CD4-positive, alpha-beta memory T cell (primary cell): Measurements from ENCODE around the gene SNPH. TPM values are rescaled to one million over a fixed set of nuclear protein-coding genes. Genes with fewer than 3 reads are reported as not detected.
"Not testable (repeated sequence)": the region's sequence is repeated elsewhere in the genome, so short reads cannot be mapped to it uniquely, and the experiment has no call there.

Experiments
- CTCF ChIA-PET: fragments of 350-600 bp; sonication (Branson Sonifier 250); formaldehyde crosslinking; loops from one replicate; lab custom pipeline; 2021; ENCODE audit warnings: inconsistent platforms; ENCODE audit not compliant: partially characterized antibody; lab: Charles Lee
- POLR2A ChIA-PET: fragments of 350-600 bp; sonication (Branson Sonifier 250); formaldehyde crosslinking; loops from one replicate; lab custom pipeline; 2021; ENCODE audit not compliant: partially characterized antibody; lab: Charles Lee
- DNase-seq, 5 donors: peaks; one replicate each; pipeline versions ENCODE4 v3.0.0 to v3.0.0-alpha.2; 2020 to 2022; ENCODE audit warnings: mixed read lengths in 1 of 5
- H3K27ac ChIP-seq: one replicate; pipeline ENCODE4 v1.7.0; 2013; ENCODE audit warnings: low read depth, low read length
- H3K27me3 ChIP-seq: 2 replicates; pipeline ENCODE4 v1.7.0; 2013; ENCODE audit warnings: mild to moderate bottlenecking, low read length, moderate library complexity; ENCODE audit not compliant: insufficient read depth
- H3K36me3 ChIP-seq: 2 replicates; pipeline ENCODE4 v1.7.0; 2013; ENCODE audit warnings: mild to moderate bottlenecking, low read length, moderate library complexity; ENCODE audit not compliant: insufficient read depth
- H3K4me1 ChIP-seq: 2 replicates; pipeline ENCODE4 v1.7.0; 2013; ENCODE audit warnings: mild to moderate bottlenecking, low read length, moderate library complexity; ENCODE audit not compliant: insufficient read depth
- H3K4me3 ChIP-seq, 2 donors: one replicate each; pipeline ENCODE4 v1.7.0; 2013; ENCODE audit warnings: low read length in 2 of 2, mild to moderate bottlenecking in 1 of 2
- H3K9me3 ChIP-seq, 2 donors: one replicate each; pipeline ENCODE4 v1.7.0; 2013; ENCODE audit warnings: low read length in 2 of 2, control low read depth in 1 of 2; ENCODE audit not compliant: control insufficient read depth in 1 of 2
- H3K27ac Mint-ChIP-seq, 7 donors: one replicate each; pipeline ENCODE4 v1.8.0; 2020 to 2021; ENCODE audit warnings: mixed read lengths in 7 of 7, mild to moderate bottlenecking in 6 of 7, inconsistent platforms in 3 of 7, moderate library complexity in 3 of 7
- H3K27me3 Mint-ChIP-seq, 2 donors: one replicate each; pipeline ENCODE4 v1.8.0; 2020 to 2021; ENCODE audit warnings: mixed read lengths in 2 of 2
- H3K36me3 Mint-ChIP-seq, 2 donors: one replicate each; pipeline ENCODE4 v1.8.0; 2020 to 2021; ENCODE audit warnings: mixed read lengths in 2 of 2, inconsistent platforms in 1 of 2, mild to moderate bottlenecking in 1 of 2
- H3K4me1 Mint-ChIP-seq, 4 donors: one replicate each; pipeline ENCODE4 v1.8.0; 2020 to 2021; ENCODE audit warnings: mixed read lengths in 4 of 4, mild to moderate bottlenecking in 1 of 4
- H3K4me3 Mint-ChIP-seq, 8 donors: one replicate each; pipeline ENCODE4 v1.8.0; 2020 to 2021; ENCODE audit warnings: mixed read lengths in 8 of 8, mild to moderate bottlenecking in 7 of 8, moderate library complexity in 6 of 8, inconsistent platforms in 3 of 8
- H3K9me3 Mint-ChIP-seq, 8 donors: one replicate each; pipeline ENCODE4 v1.8.0; 2020 to 2021; ENCODE audit warnings: mixed read lengths in 8 of 8, mild to moderate bottlenecking in 5 of 8, inconsistent platforms in 3 of 8, moderate library complexity in 1 of 8
- intact Hi-C: fragments of 100-400 bp; cut with micrococcal nuclease; formaldehyde crosslinking; loops from one replicate; pipeline ENCODE4 v1.15.1; 2023
- polyA plus RNA-seq, 2 donors: library from polyadenylated mRNA; unstranded; fragments of 300-500 nt; fragmentation: Illumina TruSeq; gene quantifications; one replicate each; pipeline ENCODE4 v1.2.3, GENCODE V29; 2021
- total RNA-seq, 2 experiments: library from RNA; stranded (reverse); gene quantifications; one replicate each; pipeline ENCODE4 v1.2.3, GENCODE V29; 2021

The SNPH gene
- total and polyA plus RNA-seq, 4 experiments from 2014 or later, result 2.5 to 15.9 (median 10.4) TPM

- ChIA-PET POLR2A (no interaction called here), CTCF (no interaction called here)
- no peak for DNase-seq
- H3K4me3 Mint-ChIP-seq, result no peak overlapping the region
- no peaks in the 10 kb centered on the region for H3K27me3 ChIP-seq
- no peaks in the 10 kb centered on the region for H3K9me3 Mint-ChIP-seq
- no peak overlapping the region for H3K27ac ChIP-seq
- no peak overlapping the region for H3K4me3 ChIP-seq
- H3K36me3 ChIP-seq, result no peaks in the 10 kb centered on the region
- H3K4me1 Mint-ChIP-seq, result peaks cover 10 to 28% (median 18%) of the 10 kb centered on the region in 4 donors
- H3K27me3 Mint-ChIP-seq, result no peaks in the 10 kb centered on the region
- H3K9me3 ChIP-seq, result no peaks in the 10 kb centered on the region
- H3K27ac Mint-ChIP-seq, result peak overlapping the region in 3 of 7 donors; percentile 49 to 74 (median 72)
- no peaks in the 10 kb centered on the region for H3K4me1 ChIP-seq
- peaks cover 3 to 8% of the 10 kb centered on the region in 2 donors for H3K36me3 Mint-ChIP-seq
- intact Hi-C loops, result no loop called here
Measured at GRCh38 chr20:1337441-1337840, 71.3 kb downstream of the SNPH start.

- H3K27me3 Mint-ChIP-seq, result no peaks in the 10 kb centered on the region
- DNase-seq, result no peak
Measured at GRCh38 chr20:1338096-1338495, 72.0 kb downstream of the SNPH start.

GRCh38 chr20:1338801-1339200 lies 72.7 kb downstream of the SNPH start:
- Mint-ChIP-seq H3K27me3 (no peaks in the 10 kb centered on the region), H3K27ac (peak overlapping the region in 1 of 7 donors; percentile 52), H3K36me3 (peaks cover 0 to 5% of the 10 kb centered on the region in 2 donors), H3K4me1 (peaks cover 8 to 21% (median 15%) of the 10 kb centered on the region in 4 donors), H3K4me3 (no peak overlapping the region), H3K9me3 (no peaks in the 10 kb centered on the region)
- no peak overlapping the region for H3K27ac ChIP-seq
- H3K4me1 ChIP-seq, result no peaks in the 10 kb centered on the region
- intact Hi-C loops, result no loop called here
- no peaks in the 10 kb centered on the region for H3K36me3 ChIP-seq
- no peak overlapping the region for H3K4me3 ChIP-seq
- POLR2A ChIA-PET, result no interaction called here
- H3K27me3 ChIP-seq, result no peaks in the 10 kb centered on the region
- no peaks in the 10 kb centered on the region for H3K9me3 ChIP-seq
- CTCF ChIA-PET, result interaction anchor here (1.3 kb wide), 1 partner anchor 129 kb away, joined by 3 read pairs; no protein-coding TSS in a partner anchor
- DNase-seq, result no peak

More at GRCh38 chr20:1338096-1338495, 72.0 kb downstream of the SNPH start:
- POLR2A ChIA-PET, result no interaction called here
- Mint-ChIP-seq H3K4me1 (peaks cover 9 to 21% (median 15%) of the 10 kb centered on the region in 4 donors), H3K9me3 (no peaks in the 10 kb centered on the region), H3K27ac (no peak overlapping the region), H3K36me3 (peaks cover 0 to 6% of the 10 kb centered on the region in 2 donors), H3K4me3 (no peak overlapping the region)
- Histone ChIP-seq H3K36me3 (no peaks in the 10 kb centered on the region), H3K9me3 (no peaks in the 10 kb centered on the region), H3K27ac (no peak overlapping the region), H3K27me3 (no peaks in the 10 kb centered on the region), H3K4me1 (no peaks in the 10 kb centered on the region), H3K4me3 (no peak overlapping the region)
- intact Hi-C loops, result no loop called here
- CTCF ChIA-PET, result no interaction called here

- intact Hi-C loops, result no loop called here
- ChIA-PET POLR2A (no interaction called here), CTCF (interaction anchor here (1.0 kb wide), 1 partner anchor 29 kb away, joined by 4 read pairs; no protein-coding TSS in a partner anchor)
- no peaks in the 10 kb centered on the region for H3K36me3 ChIP-seq
- no peaks in the 10 kb centered on the region for H3K36me3 Mint-ChIP-seq
- H3K27me3 ChIP-seq, result no peaks in the 10 kb centered on the region
- H3K27me3 Mint-ChIP-seq, result no peaks in the 10 kb centered on the region
- peaks cover 14 to 26% (median 19%) of the 10 kb centered on the region in 4 donors for H3K4me1 Mint-ChIP-seq
- H3K9me3 ChIP-seq, result no peaks in the 10 kb centered on the region
- peak overlapping the region in 3 of 7 donors; percentile 21 to 72 (median 48) for H3K27ac Mint-ChIP-seq
- no peak overlapping the region for H3K4me3 Mint-ChIP-seq
- DNase-seq, result no peak
- H3K27ac ChIP-seq, result no peak overlapping the region
- no peaks in the 10 kb centered on the region for H3K9me3 Mint-ChIP-seq
- no peak overlapping the region for H3K4me3 ChIP-seq
- peaks cover 5% of the 10 kb centered on the region for H3K4me1 ChIP-seq
Measured at GRCh38 chr20:1341561-1342265, 75.6 kb downstream of the SNPH start.

GRCh38 chr20:1343446-1344124 lies 77.5 kb downstream of the SNPH start:
- POLR2A ChIA-PET, H3K36me3 ChIP-seq, H3K4me3 ChIP-seq, intact Hi-C loops, H3K36me3 Mint-ChIP-seq, H3K27me3 ChIP-seq, CTCF ChIA-PET, H3K27ac ChIP-seq, H3K27ac Mint-ChIP-seq, H3K27me3 Mint-ChIP-seq, H3K9me3 ChIP-seq, H3K4me3 Mint-ChIP-seq, DNase-seq: not testable (repeated sequence)
- H3K4me1 ChIP-seq, result peaks cover 11% of the 10 kb centered on the region
- Mint-ChIP-seq H3K9me3 (peaks cover 0 to 12% (median 4%) of the 10 kb centered on the region in 8 donors), H3K4me1 (peaks cover 13 to 32% (median 23%) of the 10 kb centered on the region in 4 donors)

- Mint-ChIP-seq H3K27ac (peak overlapping the region in 2 of 7 donors; percentile 1 to 30), H3K27me3 (no peaks in the 10 kb centered on the region), H3K9me3 (peaks cover 0 to 14% (median 5%) of the 10 kb centered on the region in 8 donors), H3K4me3 (no peak overlapping the region), H3K36me3 (peaks cover 14 to 20% of the 10 kb centered on the region in 2 donors), H3K4me1 (peaks cover 16 to 37% (median 23%) of the 10 kb centered on the region in 4 donors)
- H3K27ac ChIP-seq, result no peak overlapping the region
- intact Hi-C loops, result no loop called here
- ChIA-PET CTCF (no interaction called here), POLR2A (interaction anchor here (0.5 to 0.8 kb wide), 2 partner anchors 15 to 90 kb away, joined by 3 read pairs; no protein-coding TSS in a partner anchor)
- H3K36me3 ChIP-seq, result no peaks in the 10 kb centered on the region
- no peak overlapping the region for H3K4me3 ChIP-seq
- no peaks in the 10 kb centered on the region for H3K27me3 ChIP-seq
- peaks cover 11% of the 10 kb centered on the region for H3K4me1 ChIP-seq
- H3K9me3 ChIP-seq, result no peaks in the 10 kb centered on the region
- DNase-seq, result no peak
Measured at GRCh38 chr20:1345030-1345755, 79.1 kb downstream of the SNPH start.

GRCh38 chr20:1345756-1346093 lies 79.6 kb downstream of the SNPH start:
- H3K4me1 ChIP-seq, result peaks cover 11% of the 10 kb centered on the region
- Mint-ChIP-seq H3K27ac (no peak overlapping the region), H3K4me1 (peaks cover 16 to 40% (median 24%) of the 10 kb centered on the region in 4 donors), H3K4me3 (no peak overlapping the region), H3K27me3 (no peaks in the 10 kb centered on the region), H3K9me3 (peaks cover 0 to 14% (median 5%) of the 10 kb centered on the region in 8 donors), H3K36me3 (peaks cover 19 to 26% of the 10 kb centered on the region in 2 donors)
- CTCF ChIA-PET, result no interaction called here
- H3K36me3 ChIP-seq, result no peaks in the 10 kb centered on the region
- no peak overlapping the region for H3K4me3 ChIP-seq
- H3K9me3 ChIP-seq, result no peaks in the 10 kb centered on the region
- POLR2A ChIA-PET, result interaction anchor here (0.5 to 0.8 kb wide), 2 partner anchors 15 to 90 kb away, joined by 3 read pairs; no protein-coding TSS in a partner anchor
- no peak overlapping the region for H3K27ac ChIP-seq
- no peak for DNase-seq
- H3K27me3 ChIP-seq, result no peaks in the 10 kb centered on the region
- intact Hi-C loops, result no loop called here
